DOHH2 (cell line): ENCODE data around the gene BATF3.

Source experiments
- EZH2phosphoT487 ChIP-seq: fragments of 200-600 bp; sonication (generic); IDR thresholded peaks from 2 replicates; pipeline ENCODE4 v1.6.1; 2017; ENCODE audit warnings: borderline replicate concordance, mild to moderate bottlenecking, antibody characterized with exemption, low read length, moderate library complexity, mixed read lengths
- TF ChIP-seq, protein P1 (sequence below): fragments of 200-600 bp; sonication (generic); IDR thresholded peaks from one replicate; pipeline ENCODE4 v1.5.1; 2014; ENCODE audit warnings: antibody characterized with exemption, mild to moderate bottlenecking, low read depth, low read length; ENCODE audit not compliant: poor library complexity, severe bottlenecking

DNA sequence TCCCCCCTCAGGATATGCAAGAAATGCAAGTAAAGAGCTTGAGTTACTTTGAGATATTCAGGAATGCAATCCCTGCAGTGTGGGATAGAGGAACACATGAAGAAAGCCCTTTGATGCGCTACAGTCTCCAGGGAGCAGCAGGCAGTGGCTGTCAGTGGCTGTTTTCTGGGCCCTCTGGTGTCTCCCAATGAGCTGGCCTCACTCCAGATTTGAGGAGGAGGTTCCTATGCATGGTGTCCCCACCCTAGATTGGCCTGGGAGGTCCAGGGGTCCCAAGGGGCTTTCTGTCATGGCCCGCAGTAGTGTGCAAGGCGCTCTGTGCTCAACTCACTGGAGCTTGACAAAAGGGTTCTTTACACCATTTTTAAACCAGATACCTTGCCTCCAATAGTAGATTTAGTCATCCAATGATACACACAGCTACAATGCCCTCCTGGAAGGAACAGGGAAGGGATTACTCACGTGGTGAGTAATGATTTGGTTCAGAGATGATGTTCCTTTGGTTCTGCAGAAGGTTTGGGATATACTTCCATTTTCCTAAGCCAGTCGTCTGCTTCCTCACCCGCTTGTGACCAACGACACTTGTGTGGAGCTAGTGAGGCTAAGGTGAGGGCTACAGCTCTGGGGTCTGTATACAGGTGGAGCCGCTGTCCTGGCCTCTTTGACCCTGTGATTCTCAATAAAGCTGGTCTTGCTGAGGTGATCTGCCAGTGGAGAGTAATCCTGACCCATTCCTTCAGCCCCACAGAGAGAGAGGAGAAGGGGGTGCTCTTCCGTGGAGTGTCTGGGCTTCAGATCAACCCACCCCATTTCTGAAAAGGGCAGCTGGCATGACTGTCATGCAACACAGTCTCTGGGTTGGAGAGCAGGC, 6.6 kb downstream of the BATF3 start:
- TF ChIP-seq, protein P1, sequence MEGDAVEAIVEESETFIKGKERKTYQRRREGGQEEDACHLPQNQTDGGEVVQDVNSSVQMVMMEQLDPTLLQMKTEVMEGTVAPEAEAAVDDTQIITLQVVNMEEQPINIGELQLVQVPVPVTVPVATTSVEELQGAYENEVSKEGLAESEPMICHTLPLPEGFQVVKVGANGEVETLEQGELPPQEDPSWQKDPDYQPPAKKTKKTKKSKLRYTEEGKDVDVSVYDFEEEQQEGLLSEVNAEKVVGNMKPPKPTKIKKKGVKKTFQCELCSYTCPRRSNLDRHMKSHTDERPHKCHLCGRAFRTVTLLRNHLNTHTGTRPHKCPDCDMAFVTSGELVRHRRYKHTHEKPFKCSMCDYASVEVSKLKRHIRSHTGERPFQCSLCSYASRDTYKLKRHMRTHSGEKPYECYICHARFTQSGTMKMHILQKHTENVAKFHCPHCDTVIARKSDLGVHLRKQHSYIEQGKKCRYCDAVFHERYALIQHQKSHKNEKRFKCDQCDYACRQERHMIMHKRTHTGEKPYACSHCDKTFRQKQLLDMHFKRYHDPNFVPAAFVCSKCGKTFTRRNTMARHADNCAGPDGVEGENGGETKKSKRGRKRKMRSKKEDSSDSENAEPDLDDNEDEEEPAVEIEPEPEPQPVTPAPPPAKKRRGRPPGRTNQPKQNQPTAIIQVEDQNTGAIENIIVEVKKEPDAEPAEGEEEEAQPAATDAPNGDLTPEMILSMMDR: no peak
- no peak for TF ChIP-seq EZH2phosphoT487
